GM23338 (cell line): ENCODE data around the gene CAPZB. TPM values are rescaled to one million over a fixed set of nuclear protein-coding genes. Genes with fewer than 3 reads are reported as not detected.

Experiments
- ATAC-seq: fragments of 200-7000 bp; cut with Tn5 transposase; 3 replicates; pipeline ENCODE4 v1.9.1; 2020
- DNase-seq: peaks from one replicate; pipeline ENCODE4 v3.0.0-alpha.2; 2015; ENCODE audit warnings: low spot score
- H2AFZ ChIP-seq: fragments of 200-600 bp; sonication (generic); 2 replicates; pipeline ENCODE4 v1.8.0; 2016; ENCODE audit warnings: antibody characterized with exemption, mild to moderate bottlenecking, moderate library complexity
- H3F3A ChIP-seq: fragments of 200-600 bp; sonication (generic); replicated peaks from 2 replicates; pipeline ENCODE4 v1.8.0; 2017; ENCODE audit warnings: antibody characterized with exemption, mixed run types, low read depth
- H3K27ac ChIP-seq: fragments of 200-600 bp; sonication (generic); 2 replicates; pipeline ENCODE4 v1.6.1; 2016; ENCODE audit warnings: low read depth
- H3K27me3 ChIP-seq: fragments of 200-600 bp; sonication (generic); 2 replicates; pipeline ENCODE4 v1.8.0; 2016; ENCODE audit warnings: mild to moderate bottlenecking, mixed run types, moderate library complexity; ENCODE audit not compliant: insufficient read depth
- H3K36me3 ChIP-seq: fragments of 200-600 bp; sonication (generic); 2 replicates; pipeline ENCODE4 v1.8.0; 2016; ENCODE audit warnings: mild to moderate bottlenecking; ENCODE audit not compliant: insufficient read depth
- H3K4me1 ChIP-seq: fragments of 200-600 bp; sonication (generic); 2 replicates; pipeline ENCODE4 v1.8.0; 2016; ENCODE audit warnings: mild to moderate bottlenecking, moderate library complexity; ENCODE audit not compliant: insufficient read depth
- H3K4me2 ChIP-seq: fragments of 200-600 bp; sonication (generic); 2 replicates; pipeline ENCODE4 v1.7.1; 2017; ENCODE audit warnings: mixed run types
- H3K4me3 ChIP-seq: fragments of 200-600 bp; sonication (generic); 2 replicates; pipeline ENCODE4 v1.6.1; 2016; ENCODE audit warnings: mixed run types
- H3K79me2 ChIP-seq: fragments of 200-600 bp; sonication (generic); replicated peaks from 2 replicates; pipeline ENCODE4 v1.8.0; 2017; ENCODE audit warnings: mild to moderate bottlenecking; ENCODE audit not compliant: insufficient read depth
- H3K9me2 ChIP-seq: fragments of 200-600 bp; sonication (generic); 2 replicates; pipeline ENCODE4 v1.8.0; 2017; ENCODE audit not compliant: insufficient read depth
- H4K20me1 ChIP-seq: fragments of 200-600 bp; sonication (generic); replicated peaks from 2 replicates; pipeline ENCODE4 v1.8.0; 2017; ENCODE audit warnings: mild to moderate bottlenecking; ENCODE audit not compliant: insufficient read depth
- H3K27ac Mint-ChIP-seq: 2 replicates; pipeline ENCODE4 v1.8.0; 2020; ENCODE audit warnings: inconsistent platforms, mild to moderate bottlenecking, moderate library complexity, mixed read lengths
- H3K27me3 Mint-ChIP-seq: 3 replicates; pipeline ENCODE4 v1.8.0; 2022; ENCODE audit warnings: low read depth, mild to moderate bottlenecking, moderate library complexity, mixed read lengths, inconsistent platforms; ENCODE audit not compliant: insufficient read depth, poor library complexity
- H3K36me3 Mint-ChIP-seq: 3 replicates; pipeline ENCODE4 v1.8.0; 2021; ENCODE audit warnings: low read depth, mild to moderate bottlenecking, inconsistent platforms, moderate library complexity, mixed read lengths
- H3K4me1 Mint-ChIP-seq: 3 replicates; pipeline ENCODE4 v1.8.0; 2020; ENCODE audit warnings: mild to moderate bottlenecking, inconsistent platforms, mixed read lengths
- H3K4me3 Mint-ChIP-seq: 3 replicates; pipeline ENCODE4 v1.8.0; 2021; ENCODE audit warnings: moderate library complexity, mild to moderate bottlenecking, inconsistent platforms, mixed read lengths
- H3K9me3 Mint-ChIP-seq: 3 replicates; pipeline ENCODE4 v1.8.0; 2020; ENCODE audit warnings: moderate library complexity, mild to moderate bottlenecking, inconsistent platforms, mixed read lengths
- CREB1 ChIP-seq: fragments of 250-450 bp; sonication (Bioruptor Pico); IDR thresholded peaks from 2 replicates; pipeline ENCODE4 v1.5.0; 2020; ENCODE audit warnings: low read depth, mild to moderate bottlenecking, moderate library complexity
- ETS1 ChIP-seq: IDR thresholded peaks from 2 replicates; pipeline ENCODE4 v1.6.1; 2016; ENCODE audit warnings: antibody characterized with exemption
- EZH2 ChIP-seq: fragments of 200-600 bp; sonication (generic); IDR thresholded peaks from one replicate; pipeline ENCODE4 v1.8.0; 2017; ENCODE audit warnings: antibody characterized with exemption, mild to moderate bottlenecking, low read depth; ENCODE audit not compliant: unreplicated experiment
- NANOG ChIP-seq: IDR thresholded peaks from 2 replicates; pipeline ENCODE4 v1.6.1; 2016; ENCODE audit warnings: antibody characterized with exemption, borderline replicate concordance
- POLR2AphosphoS5 ChIP-seq: IDR thresholded peaks from 2 replicates; pipeline ENCODE4 v1.6.1; 2016; ENCODE audit warnings: antibody characterized with exemption, low read depth
- STAT1 ChIP-seq: IDR thresholded peaks from one replicate; pipeline ENCODE4 v1.6.1; 2016; ENCODE audit warnings: antibody characterized with exemption; ENCODE audit not compliant: unreplicated experiment
- ZNF114 ChIP-seq: fragments of 250-450 bp; sonication (Bioruptor Pico); IDR thresholded peaks from 2 replicates; pipeline ENCODE4 v1.5.0; 2020; ENCODE audit warnings: mild to moderate bottlenecking, moderate library complexity
- ZNF462 ChIP-seq: fragments of 250-450 bp; sonication (Bioruptor Pico); IDR thresholded peaks from 2 replicates; pipeline ENCODE4 v1.5.0; 2020; ENCODE audit warnings: mild to moderate bottlenecking, moderate library complexity
- polyA plus RNA-seq: library from polyadenylated mRNA; unstranded; fragments of >200 nt; fragmentation: Nextera tagmentation; extraction: Ambion mirVana; gene quantifications from 2 replicates; pipeline ENCODE4 v1.2.1, GENCODE V29; 2016
- total RNA-seq: library from RNA; depleted of rRNA; stranded (reverse); fragments of >200 nt; shearing (Covaris generic); gene quantifications from 2 replicates; pipeline ENCODE4 v1.2.3, GENCODE V29; 2014
- TF ChIP-seq, protein P1 (sequence below), 2 experiments: fragments of 200-600 bp in 1 of 2; sonication (generic) in 1 of 2; conservative IDR thresholded peaks; 2 replicates each; pipeline versions ENCODE4 v1.5.1 to v1.6.1; 2016 to 2017; ENCODE audit warnings: antibody characterized with exemption in 2 of 2, low read depth in 2 of 2, mild to moderate bottlenecking in 2 of 2, moderate library complexity in 1 of 2

CAPZB gene
- total and polyA plus RNA-seq, 2 experiments from 2014 or later = 195 to 348 TPM

DNA sequence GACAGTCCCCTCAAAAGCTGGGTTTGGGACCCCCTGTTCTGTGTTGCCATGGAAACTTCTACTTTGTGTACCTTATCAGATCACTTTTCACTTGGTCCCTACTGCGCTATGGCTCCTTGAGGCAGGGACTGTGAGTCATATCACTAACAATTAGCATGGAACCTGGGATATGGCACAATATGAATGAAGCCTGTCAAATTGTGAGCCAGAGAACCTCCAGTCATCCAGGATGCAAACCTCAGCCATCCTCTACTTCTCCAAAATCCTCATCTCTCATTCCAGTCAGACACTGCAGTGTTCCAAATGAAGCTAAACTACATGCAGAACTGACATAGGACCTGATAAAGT, 11.2 kb upstream of the CAPZB start (continued):
- TF ChIP-seq, protein P1, sequence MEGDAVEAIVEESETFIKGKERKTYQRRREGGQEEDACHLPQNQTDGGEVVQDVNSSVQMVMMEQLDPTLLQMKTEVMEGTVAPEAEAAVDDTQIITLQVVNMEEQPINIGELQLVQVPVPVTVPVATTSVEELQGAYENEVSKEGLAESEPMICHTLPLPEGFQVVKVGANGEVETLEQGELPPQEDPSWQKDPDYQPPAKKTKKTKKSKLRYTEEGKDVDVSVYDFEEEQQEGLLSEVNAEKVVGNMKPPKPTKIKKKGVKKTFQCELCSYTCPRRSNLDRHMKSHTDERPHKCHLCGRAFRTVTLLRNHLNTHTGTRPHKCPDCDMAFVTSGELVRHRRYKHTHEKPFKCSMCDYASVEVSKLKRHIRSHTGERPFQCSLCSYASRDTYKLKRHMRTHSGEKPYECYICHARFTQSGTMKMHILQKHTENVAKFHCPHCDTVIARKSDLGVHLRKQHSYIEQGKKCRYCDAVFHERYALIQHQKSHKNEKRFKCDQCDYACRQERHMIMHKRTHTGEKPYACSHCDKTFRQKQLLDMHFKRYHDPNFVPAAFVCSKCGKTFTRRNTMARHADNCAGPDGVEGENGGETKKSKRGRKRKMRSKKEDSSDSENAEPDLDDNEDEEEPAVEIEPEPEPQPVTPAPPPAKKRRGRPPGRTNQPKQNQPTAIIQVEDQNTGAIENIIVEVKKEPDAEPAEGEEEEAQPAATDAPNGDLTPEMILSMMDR (conservative IDR thresholded peaks at IDR 0.05; ENCODE audit: low read depth in 2 of 2) = no peak
- TF ChIP-seq NANOG (no peak), ETS1 (no peak), POLR2AphosphoS5 (no peak)

- Mint-ChIP-seq H3K27me3 (peaks cover 5% of the 10 kb centered on the region), H3K27ac (no peak overlapping the region), H3K4me3 (no peak overlapping the region), H3K4me1 (peaks cover 3% of the 10 kb centered on the region; the same call in 1 of the 3 replicates), H3K9me3 (peaks cover 6% of the 10 kb centered on the region; the same call in 1 of the 3 replicates), H3K36me3 (no peaks in the 10 kb centered on the region)
- Histone ChIP-seq H3K9me2 (peaks cover 4% of the 10 kb centered on the region; the same call in 1 of the 2 replicates), H3K79me2 (no peaks in the 10 kb centered on the region), H2AFZ (no peak overlapping the region; the same call in 1 of the 2 replicates), H3K27ac (no peak overlapping the region), H3K4me2 (no peak overlapping the region), H4K20me1 (no peaks in the 10 kb centered on the region), H3K4me1 (no peaks in the 10 kb centered on the region), H3K36me3 (no peaks in the 10 kb centered on the region), H3K4me3 (no peak overlapping the region), H3K27me3 (no peaks in the 10 kb centered on the region), H3F3A (no peaks in the 10 kb centered on the region)
- DNase-seq = no peak
- no peak for ATAC-seq
- TF ChIP-seq STAT1 (no peak), ZNF114 (CRISPR knock-in tag) (no peak), NANOG (no peak), CREB1 (CRISPR knock-in tag) (no peak), ZNF462 (CRISPR knock-in tag) (no peak), ETS1 (no peak), POLR2AphosphoS5 (no peak), EZH2 (no peak)
- TF ChIP-seq, protein P1 (conservative IDR thresholded peaks at IDR 0.05; ENCODE audit: low read depth in 2 of 2) = no peak
Measured at GRCh38 chr1:19495799-19496526, 10.6 kb upstream of the CAPZB start.
